ENCODE measurements around the gene PLCD1.
"Not testable (repeated sequence)": the region's sequence is repeated elsewhere in the genome, so short reads cannot be mapped to it uniquely, and the experiment has no call there.

PLCD1 gene

DNA sequence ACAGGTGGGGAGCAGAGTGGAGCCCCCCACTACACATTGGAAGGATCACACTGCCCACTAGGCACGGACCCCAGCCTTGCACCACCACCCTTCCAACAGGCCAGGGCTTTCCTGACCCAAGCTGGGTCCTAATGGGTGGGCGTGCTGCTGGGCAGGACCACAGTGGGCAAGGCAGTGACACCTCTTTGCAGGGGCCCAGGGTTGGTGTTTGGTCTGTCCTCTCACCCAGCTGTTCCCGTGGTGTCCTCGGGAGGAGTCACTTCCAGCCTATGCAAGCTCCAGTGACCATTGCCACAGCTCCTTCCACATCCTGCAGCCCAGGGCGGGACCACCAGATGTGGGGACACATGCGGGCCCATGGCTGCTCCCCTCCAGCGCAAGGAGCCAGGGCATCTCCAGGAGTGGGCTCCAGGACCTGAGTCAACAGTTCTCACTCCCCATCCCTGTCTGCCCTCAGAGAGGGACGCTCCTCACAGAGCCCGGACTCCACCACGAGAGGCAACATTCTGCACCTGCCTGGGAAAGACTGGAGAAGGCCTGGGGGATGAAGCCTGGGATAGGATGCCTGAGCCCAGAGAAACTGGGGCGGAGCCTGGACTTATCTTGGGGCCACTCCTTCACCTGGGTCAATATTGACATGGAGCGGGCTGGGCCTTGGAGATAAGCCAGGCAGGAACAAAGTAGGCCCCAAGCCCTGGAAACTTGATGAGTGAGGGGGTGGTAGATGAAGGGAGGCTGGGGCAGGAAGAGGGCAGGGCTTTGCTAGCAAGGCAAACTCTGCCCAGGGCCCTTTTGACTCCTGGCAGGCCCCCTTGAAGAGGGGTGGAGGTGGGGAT, 42.7 kb downstream of the PLCD1 start:
- ATAC-seq (no peak), DNase-seq (no peak)

DNA sequence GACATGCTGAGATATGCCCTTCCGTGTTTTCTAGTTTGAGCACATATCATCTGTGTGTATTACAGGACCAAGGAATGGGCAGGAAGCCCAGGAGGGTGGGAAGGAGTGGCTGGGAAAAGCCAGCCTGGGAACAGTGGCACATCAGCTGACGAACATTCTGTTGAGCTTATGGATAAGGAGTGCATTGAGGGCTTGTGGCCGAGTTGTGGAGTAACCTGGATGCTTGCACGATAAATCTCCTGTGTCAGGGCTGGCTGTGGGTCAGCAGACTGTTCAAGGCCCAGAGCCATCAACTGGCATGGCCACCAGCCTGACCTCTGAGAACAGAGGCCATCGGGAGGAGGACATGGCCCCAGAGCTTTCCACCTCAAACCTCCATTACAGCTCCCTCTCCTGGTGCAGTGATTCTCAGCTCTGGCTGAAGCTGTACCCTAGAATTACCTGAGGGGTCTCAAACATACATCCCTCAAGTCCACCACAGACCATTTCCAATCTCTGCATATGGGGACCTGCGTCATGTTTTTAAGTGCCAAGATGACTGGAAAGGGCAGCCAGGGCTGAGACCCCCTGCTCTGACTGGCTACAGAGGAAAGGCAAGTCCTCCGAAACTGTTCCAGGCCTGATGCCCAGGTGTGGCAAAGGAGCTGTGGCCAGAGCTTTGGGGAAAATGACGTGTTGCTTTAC, 43.7 kb downstream of the PLCD1 start:
- no peak for ATAC-seq
- no peak for DNase-seq

DNA sequence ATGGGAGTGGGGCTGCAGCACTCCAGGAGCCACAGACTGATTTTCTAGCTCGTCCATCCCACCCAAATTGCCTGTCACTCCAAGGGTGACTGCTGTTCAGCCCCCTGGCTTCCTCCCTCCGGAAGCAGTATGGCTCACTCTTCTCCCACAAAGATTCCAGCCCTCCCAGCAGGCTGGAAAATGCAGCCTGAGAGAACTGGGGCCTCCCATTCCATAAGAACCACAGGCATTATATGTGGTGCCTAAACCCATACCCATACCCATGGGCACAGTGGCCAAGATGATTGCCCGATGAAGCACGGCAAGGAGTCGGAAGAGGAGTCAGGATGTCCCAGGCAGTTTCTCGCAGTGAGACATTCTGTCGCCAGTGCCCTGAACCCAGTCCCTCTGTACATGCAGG, 44.8 kb downstream of the PLCD1 start:
- DNase-seq, result no peak
- ATAC-seq, result no peak

DNA sequence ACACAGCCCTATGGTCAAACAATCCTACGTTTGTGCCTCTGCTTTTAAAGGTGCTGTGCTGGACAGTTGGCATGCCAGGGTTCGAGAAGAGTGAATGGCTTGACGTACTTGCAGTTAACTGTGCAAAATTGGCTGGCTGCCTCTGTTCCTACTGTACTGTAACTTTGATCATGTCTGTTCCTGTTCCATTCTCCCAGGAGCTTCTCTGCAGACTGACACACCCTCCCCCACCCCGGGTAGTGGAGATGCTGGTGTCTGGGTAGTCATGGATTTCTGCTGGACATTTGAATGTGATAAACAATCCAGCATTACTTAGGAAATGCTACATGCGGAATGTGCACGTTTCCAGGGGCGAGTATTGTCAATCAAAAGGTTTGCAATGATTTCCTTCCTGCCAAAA, 45.4 kb downstream of the PLCD1 start:
- DNase-seq, result no peak
- ATAC-seq, result no peak

DNA sequence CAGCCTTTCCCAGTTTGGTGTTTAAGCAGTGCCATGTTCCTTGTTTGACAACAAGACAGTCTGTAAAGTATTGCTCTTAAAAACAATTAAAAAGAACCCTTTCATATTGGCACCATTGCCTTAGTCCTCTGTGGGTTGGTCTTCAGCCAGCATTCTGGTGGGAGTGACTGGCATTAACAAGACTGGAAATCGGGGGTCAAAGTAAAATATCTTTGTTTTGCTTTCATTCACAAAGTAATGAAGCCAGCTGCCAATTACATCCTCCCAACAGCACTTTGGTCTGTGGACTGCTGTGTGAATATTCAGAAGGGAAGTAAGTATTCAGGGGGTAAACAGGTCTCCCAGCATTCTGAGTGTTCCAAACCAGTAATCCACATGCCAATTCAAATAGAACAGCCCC, 47.1 kb downstream of the PLCD1 start:
- no peak for DNase-seq
- no peak for ATAC-seq

DNA sequence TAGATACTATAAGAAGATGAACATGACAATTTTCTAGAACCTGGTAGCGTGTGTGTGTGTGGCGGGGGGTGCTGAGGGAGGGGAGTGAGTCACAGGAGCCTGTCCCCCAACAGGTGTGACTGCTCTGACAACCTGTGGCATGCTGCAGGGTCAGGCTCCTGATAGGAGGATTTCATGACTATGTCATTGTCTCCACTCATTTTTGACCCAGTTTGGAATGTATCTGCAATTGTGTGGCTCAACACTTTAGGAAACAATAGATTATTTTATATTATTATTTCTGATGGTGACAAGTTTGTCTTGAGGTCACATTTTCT, 48.1 kb downstream of the PLCD1 start:
- no peak for ATAC-seq

DNA sequence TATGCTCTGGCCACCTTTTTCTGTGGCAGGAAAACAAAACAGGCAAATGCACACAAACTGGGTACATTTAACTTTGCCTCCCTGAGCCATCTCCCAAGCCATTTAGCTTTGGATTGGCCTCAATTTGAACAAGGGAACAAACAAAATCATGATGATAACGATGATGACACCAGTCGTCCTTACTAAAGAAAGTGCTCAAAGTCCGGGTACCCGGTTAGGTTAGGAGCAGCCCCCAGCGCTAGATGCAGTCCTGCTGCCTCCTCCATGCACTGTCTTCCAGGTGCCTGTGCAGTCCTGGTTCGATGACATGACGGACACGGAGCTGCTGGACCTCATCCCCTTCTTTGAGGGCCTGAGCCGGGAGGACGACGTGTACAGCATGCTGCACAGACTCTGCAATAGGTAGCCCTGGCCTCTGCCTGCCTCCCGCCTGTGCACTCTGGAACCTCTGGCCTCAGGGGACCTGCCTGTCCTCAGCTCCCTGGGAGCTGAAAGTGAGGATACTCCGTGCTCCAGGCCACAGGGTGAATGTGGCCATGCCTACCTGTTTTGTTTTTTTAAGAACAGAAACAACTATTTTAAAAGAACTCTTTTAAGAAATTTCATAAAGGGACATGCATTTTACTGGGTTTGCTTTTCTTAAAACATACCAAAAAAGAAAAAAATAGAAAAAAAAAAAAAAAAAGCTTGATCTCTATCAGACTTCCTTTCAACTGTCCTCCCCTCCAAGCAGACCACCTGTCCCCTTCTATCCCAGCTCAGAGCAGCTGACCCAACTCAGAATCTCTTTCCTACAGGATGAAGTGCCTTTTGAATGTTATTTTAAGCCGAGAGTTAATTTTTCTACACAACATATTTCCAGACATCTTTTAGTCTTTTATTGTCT, 48.7 kb downstream of the PLCD1 start:
- ATAC-seq (no peak), DNase-seq (no peak)

More for the DNA sequence above, 48.1 kb downstream of the PLCD1 start:
- DNase-seq, result no peak

DNA sequence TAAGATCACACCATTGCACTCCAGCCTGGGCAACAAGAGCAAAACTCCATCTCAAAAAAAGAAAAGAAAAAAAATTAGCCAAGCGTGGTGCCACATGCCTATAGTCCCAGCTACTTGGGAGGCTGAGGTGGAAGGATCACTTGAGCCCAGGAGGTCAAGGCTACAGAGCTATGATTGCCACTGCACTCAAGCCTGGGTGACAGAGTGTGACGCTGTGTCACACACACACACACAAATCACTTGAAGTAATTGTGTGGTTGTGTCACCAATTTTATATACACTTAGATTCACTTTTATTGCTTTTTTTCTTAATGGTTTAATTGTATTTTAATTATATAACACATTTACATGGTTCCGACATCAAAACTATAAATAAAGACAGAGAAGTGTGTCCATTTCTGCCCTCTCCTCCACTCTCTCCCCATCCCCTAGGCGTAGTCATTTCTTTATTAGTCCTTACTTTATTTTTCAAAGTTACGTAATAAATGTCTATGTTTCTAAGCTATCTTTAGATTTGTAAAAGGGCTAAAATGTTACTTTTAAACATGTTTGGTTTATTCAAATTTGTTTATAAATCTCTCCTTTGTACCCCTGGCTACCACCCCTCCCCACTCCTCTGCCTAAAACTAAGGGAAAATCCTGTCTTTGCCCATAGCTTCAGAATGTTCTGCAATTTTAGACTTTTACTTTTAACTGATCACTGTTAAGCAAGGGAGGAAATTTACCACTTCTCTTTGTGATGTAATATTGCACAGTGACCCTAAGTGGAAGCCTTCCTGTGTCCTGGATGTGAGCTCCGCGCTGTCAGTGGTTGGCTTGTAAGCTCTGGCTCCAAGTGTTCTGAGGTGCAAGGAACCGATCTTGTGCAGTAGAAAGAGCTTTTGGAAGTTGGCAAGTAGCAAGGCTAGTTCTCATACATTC, 49.6 kb downstream of the PLCD1 start:
- DNase-seq (no peak), ATAC-seq (no peak)

DNA sequence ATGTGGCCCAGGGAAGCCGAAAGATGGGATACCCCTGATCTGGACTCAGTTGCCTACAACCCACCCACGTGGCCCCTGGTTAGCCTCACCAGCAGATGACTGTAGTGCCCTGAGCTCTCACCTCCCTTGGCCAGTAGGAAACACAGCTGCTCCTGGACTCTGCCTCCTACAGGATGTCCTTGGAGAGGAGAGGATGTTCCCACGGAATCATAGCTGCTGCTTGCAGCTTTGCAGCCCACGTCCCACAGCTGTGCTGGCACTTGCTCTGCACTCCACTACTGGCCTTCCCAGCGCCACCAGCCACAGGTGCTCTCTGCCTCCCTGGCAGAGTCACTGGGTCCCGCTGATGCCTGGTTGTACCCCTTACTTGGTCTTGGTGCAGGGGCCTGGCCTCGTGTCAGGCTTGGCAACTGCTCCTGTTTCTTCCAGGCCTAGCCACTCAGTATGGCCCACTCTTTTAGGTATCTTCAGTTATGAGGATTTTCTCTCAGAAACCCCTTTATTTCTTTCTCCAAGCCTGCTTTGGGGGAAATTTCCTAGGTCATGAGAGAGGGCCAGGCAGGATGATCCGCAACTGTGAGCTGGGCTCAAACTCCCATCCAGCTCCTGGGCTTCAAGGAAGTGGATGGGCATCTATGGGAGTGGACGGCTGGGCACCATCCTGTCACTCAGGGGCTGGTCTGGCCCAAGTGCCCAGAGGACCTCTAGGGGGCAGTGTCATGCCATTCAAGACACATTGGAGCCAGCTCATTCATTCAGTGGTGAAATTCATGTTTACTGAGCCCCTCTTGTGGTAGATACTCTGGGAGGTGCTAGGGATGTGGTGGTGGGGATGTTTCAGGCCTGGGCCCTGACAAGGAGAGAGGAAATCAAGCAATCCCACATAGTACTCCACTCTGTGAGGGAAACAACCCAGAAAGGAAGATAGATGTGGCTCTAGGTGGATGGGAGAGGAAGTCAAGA, 55.0 kb downstream of the PLCD1 start:
- DNase-seq (peak; percentile 76), ATAC-seq (peak; percentile 89)

DNA sequence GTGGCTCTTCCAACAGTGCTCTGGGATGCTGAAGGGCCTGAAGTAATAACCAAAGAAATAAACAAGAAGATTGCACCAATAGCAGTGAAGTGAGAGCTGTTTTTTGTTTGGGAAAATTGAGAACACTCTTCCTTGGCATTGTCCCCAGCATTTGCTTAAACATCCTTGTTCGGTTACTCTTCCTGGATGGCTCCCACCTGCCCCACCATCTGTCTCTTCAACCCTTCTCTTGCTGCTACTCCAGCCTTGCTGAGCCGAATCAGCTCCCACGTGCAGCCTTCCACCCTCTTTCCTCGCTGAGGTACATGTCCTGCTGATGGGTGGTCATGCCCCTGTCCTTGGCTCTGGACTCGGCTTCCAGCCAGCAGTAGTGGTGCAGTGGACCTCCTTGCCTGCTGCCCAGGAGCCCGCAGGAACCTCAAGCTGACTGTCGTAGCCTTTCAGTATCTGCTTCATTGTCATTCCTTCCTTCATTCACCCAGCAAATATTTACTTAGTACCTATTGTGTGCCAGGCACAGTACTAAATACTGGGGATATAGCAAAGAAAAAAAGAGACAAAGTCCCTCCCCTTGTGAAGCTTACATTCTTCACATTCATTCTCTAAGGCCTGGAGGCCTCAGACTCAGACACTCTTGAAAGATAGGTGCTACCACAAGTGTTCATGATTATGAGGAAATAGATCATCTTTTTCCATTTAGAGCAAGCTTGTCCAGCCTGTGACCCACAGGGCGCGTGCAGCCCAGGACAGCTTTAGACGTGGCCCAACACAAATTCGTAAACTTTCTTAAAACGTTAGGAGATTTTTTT, 56.0 kb downstream of the PLCD1 start:
- ATAC-seq (no peak), DNase-seq (no peak)

DNA sequence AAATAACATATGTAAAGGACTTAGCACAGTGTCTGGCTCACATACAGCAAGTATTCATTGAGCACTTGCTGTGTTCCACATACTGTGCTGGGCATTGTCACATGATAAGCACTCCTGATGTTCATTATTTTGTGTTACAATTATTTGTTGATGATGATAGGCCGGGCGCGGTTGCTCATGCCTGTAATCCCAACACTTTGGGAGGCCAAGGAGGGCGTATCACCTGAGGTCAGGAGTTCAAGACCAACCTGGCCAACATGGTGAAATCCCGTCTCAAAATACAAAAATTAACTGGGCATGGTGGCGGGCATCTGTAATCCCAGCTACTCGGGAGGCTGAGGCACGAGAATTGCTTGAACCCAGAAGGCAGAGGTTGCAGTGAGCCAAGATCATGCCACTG, 57.4 kb downstream of the PLCD1 start:
- DNase-seq, ATAC-seq: not testable (repeated sequence)

DNA sequence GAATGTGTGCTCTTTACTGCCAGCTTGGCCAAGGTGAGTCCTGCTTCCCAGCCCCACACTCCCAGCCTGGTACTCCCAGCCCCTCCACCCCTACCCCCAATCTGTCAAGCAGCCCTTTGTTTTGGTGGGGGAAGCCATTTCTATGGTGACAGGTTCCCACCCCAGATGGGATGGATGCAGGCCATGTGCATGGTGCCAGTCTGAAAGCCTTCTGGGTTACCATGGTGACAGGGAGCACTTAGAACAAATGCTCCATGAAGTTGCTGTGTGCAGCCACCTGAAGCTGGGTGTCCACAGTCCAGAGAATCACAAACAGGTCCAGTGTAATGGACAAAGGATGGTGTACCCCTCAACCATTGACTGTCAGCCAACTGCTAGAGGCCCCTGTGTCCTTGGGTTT, 58.0 kb downstream of the PLCD1 start:
- DNase-seq, result no peak
- no peak for ATAC-seq

DNA sequence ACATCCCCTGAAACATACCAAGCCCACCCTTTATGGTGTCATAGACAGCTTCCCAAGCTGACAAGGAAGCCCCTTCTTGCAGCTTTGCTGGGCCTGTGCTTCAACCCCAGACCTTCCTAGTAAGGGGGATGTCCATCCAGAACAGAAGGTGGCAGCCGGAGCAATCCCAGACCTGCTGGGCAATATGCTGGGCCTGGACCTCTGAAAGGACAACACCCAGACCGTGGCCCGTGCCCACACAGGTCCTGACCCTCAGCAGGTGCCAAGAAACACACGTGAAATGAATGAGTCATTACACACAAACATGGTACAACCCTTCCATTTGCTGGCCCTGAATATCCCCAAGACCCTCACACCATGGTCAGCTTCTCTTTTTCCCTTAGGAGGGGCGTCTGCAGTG, 58.6 kb downstream of the PLCD1 start:
- ATAC-seq (no peak), DNase-seq (no peak)

DNA sequence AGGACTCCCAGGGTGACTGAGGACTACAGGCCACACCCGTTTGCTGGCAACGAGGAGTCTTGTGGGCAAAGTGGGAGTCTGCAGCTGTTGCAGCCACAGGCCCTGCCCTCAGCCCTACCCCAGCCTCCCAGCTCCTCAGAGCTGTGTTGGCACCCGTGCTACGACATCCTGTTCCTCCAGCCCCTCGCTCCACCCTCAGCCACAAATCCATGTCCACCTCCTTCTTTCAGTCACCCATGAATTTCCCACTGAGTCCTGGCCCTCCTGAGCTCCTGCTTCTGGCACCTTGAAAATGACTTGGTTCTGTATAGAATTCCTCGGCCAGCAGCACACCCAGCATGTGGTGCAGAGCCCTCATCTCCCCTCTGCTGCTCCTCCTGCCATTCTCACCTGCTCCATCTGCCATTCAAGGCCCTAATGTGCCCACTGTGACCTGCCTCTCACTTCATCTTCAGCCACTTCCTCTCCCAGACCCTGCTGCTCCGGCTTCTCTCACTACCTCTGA, 59.8 kb downstream of the PLCD1 start:
- no peak for ATAC-seq
- DNase-seq, result no peak

DNA sequence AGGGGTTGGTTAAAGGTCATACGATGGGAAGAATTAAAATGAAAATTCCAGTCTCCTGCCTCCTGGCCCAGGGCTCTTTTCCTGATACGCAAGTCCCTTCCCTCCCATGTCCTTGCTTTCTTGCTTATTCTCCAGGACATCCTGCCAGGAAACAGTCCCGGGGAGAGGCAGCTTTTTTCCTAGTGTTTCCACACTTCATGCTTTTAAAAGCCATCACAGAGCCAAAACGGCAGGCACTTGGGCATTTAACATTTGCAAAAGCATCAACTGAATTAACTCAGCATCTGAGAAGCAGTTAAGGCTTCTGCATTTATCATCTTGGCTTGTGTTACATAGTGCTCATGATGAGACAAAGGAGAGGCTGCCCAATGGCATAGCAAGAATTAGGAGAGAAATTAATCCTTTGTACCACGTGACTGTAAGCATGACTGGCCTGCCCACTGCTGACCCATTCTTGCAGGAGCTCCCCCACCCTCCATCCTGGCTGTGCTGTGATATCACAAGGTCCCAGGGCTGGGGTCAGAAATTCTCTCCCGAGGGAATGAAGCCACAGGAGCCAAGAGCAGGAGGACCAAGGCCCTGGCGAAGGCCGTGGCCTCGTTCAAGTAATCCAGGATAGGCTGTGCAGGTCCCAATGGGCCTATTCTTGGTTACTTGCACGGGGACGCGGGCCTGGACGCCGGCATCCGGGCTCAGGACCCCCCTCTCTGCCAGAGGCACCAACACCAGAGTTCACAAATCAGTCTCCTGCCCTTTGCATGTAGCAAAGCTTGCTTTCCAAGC, 60.4 kb downstream of the PLCD1 start:
- ATAC-seq (no peak), DNase-seq (no peak)

DNA sequence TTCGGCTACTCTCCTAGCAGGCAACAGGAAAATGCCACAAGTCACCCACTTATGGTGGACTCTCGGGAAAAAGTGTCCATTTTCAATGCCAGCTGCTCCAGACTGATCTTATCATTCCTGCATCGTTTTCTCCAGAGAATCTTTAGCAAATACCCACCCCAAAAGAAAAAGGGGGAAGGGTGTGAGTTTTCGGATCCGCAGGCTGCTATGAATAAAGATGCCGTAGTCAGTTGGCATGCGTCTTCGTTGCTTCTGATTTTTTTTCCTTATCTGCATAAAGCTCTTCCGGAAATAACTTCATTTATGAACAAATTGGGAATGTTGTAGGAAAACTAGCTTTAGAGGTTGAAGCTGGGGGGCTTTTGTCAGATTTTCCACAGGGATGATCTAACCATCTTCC, 61.2 kb downstream of the PLCD1 start:
- ATAC-seq (no peak), DNase-seq (no peak)

DNA sequence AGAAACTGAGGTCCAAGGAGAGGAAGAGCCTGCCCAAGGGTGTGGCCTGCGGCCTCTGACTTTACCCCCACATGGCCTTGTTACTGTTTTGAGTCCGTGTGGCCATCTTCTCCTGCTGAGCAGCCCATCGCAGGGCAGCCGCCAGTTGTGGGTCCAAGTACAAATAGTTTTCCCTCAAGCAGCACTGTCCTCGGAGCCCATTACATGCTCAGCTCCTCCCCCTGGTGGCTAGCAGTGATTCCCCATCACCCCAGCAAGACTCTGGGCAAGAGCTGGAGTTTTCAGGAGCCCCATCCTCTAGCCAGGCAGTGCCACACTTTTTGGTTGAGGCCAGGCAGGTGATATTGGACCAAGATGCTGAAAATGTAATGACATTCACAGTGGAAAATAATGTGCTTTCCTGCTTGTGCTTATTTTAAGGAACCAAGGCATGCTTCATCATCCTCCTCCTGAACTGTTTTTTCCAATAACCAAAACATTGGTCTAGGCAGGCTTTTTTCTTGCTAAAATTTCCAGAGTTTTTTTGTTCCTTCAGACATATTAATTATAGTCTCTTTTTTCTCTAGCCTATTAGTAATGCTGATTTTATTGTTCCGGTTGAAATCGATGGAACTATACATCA, 62.1 kb downstream of the PLCD1 start:
- peak; percentile 81 for ATAC-seq

DNA sequence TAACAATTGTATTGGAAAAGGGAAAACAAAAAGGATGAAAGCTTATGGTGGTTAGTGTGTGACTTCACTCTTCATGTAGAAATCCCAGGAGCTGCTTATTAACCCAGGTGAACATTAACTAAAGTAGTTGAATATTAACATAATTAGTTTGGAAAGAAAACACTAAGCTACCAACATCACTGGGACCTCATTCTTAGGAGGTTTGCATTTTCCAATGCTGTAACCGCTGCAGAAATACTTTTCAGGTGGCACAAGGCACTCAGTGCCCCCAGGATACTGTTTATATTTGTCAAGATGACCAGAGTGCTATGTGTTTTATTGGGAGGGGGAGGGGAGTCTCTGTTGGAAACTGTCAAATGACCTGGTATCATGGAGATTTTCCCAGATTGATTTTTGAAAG, 64.7 kb downstream of the PLCD1 start:
- ATAC-seq (no peak), DNase-seq (no peak)

More for the DNA sequence above, 62.1 kb downstream of the PLCD1 start:
- DNase-seq, result peak; percentile 72
